ENCODE results near the gene UGDH. TPM values are rescaled to one million over a fixed set of nuclear protein-coding genes. Genes with fewer than 3 reads are reported as not detected.

UGDH gene
- total RNA-seq, 1 donor from 2014 or later: 47.7 TPM

- no peak for TF ChIP-seq CTCF (IDR thresholded peaks at IDR 0.05)
- ATAC-seq: no peak
- H3K27me3 ChIP-seq (ENCODE audit: low read depth): no peaks in the 10 kb centered on the region
- no peaks in the 10 kb centered on the region for H3K4me1 ChIP-seq
- H3K9me3 ChIP-seq: no peaks in the 10 kb centered on the region
- H3K36me3 ChIP-seq: peaks cover 41% of the 10 kb centered on the region
- intact Hi-C loops (cut with DNase I): no loop called here
- no peak for DNase-seq
- no peak overlapping the region for H3K27ac ChIP-seq
- H3K4me3 ChIP-seq: no peak overlapping the region
Observed at GRCh38 chr4:39470402-39470801, 56.8 kb downstream of the UGDH start.

- no peaks in the 10 kb centered on the region for H3K9me3 ChIP-seq
- peak; percentile 85 for TF ChIP-seq CTCF (IDR thresholded peaks at IDR 0.05)
- peak overlapping the region; percentile 15 for H3K27ac ChIP-seq
- no peaks in the 10 kb centered on the region for H3K27me3 ChIP-seq (ENCODE audit: low read depth)
- intact Hi-C loops (cut with DNase I): loop anchor here (10.0 kb wide), 1 partner anchor 505 kb away; the partner anchor contains the start of gene PDS5A
- no peaks in the 10 kb centered on the region for H3K4me1 ChIP-seq
- H3K36me3 ChIP-seq: peaks cover 49% of the 10 kb centered on the region
- ATAC-seq (peak; percentile 87 to 91), DNase-seq (no peak)
- H3K4me3 ChIP-seq: no peak overlapping the region
Observed at GRCh38 chr4:39469429-39470077, 57.7 kb downstream of the UGDH start.

GRCh38 chr4:39467464-39467863 lies 59.8 kb downstream of the UGDH start:
- H3K36me3 ChIP-seq: peaks cover 56% of the 10 kb centered on the region
- no peak for TF ChIP-seq CTCF (IDR thresholded peaks at IDR 0.05)
- no peak overlapping the region for H3K4me3 ChIP-seq
- H3K4me1 ChIP-seq: no peaks in the 10 kb centered on the region
- H3K27me3 ChIP-seq (ENCODE audit: low read depth): no peaks in the 10 kb centered on the region
- intact Hi-C loops (cut with DNase I): loop anchor here (10.0 kb wide), 1 partner anchor 507 kb away; the partner anchor contains the start of gene PDS5A
- ATAC-seq (no peak), DNase-seq (no peak)
- no peak overlapping the region for H3K27ac ChIP-seq
- no peaks in the 10 kb centered on the region for H3K9me3 ChIP-seq

- DNase-seq: no peak
Observed at GRCh38 chr4:39466747-39467146, 60.5 kb downstream of the UGDH start.

GRCh38 chr4:39464886-39465501 lies 62.2 kb downstream of the UGDH start:
- Histone ChIP-seq H3K9me3 (no peaks in the 10 kb centered on the region), H3K4me3 (no peak overlapping the region), H3K36me3 (peaks cover 55% of the 10 kb centered on the region), H3K27ac (no peak overlapping the region), H3K27me3 (ENCODE audit: low read depth) (no peaks in the 10 kb centered on the region), H3K4me1 (no peaks in the 10 kb centered on the region)
- intact Hi-C loops (cut with DNase I): loop anchor here (10.0 kb wide), 1 partner anchor 510 kb away; the partner anchor contains the start of gene PDS5A
- DNase-seq (no peak), ATAC-seq (no peak)
- no peak for TF ChIP-seq CTCF (IDR thresholded peaks at IDR 0.05)

More at GRCh38 chr4:39466747-39467146, 60.5 kb downstream of the UGDH start:
- H3K36me3 ChIP-seq: peaks cover 53% of the 10 kb centered on the region
- no peak overlapping the region for H3K4me3 ChIP-seq
- no peak overlapping the region for H3K27ac ChIP-seq
- ATAC-seq: no peak
- intact Hi-C loops (cut with DNase I): loop anchor here (10.0 kb wide), 1 partner anchor 508 kb away; the partner anchor contains the start of gene PDS5A
- no peaks in the 10 kb centered on the region for H3K9me3 ChIP-seq
- H3K27me3 ChIP-seq (ENCODE audit: low read depth): no peaks in the 10 kb centered on the region
- TF ChIP-seq CTCF (IDR thresholded peaks at IDR 0.05): no peak
- no peaks in the 10 kb centered on the region for H3K4me1 ChIP-seq
